A673 (cell line): Measurements from ENCODE around the gene LMCD1. TPM values are rescaled to one million over a fixed set of nuclear protein-coding genes. Genes with fewer than 3 reads are reported as not detected.

ENCODE experiments used
- BruUV-seq: library from RNA; stranded (reverse); fragments of 400-500 nt; replicated peaks from 2 replicates; lab custom pipeline; 2021; lab: Mats Ljungman, UMichigan
- CTCF ChIA-PET: fragments of 300-600 bp; sonication (Branson Sonifier 250); formaldehyde crosslinking; loops from one replicate; lab custom pipeline; 2022; ENCODE audit warnings: antibody characterized with exemption; lab: Charles Lee
- POLR2A ChIA-PET: fragments of 300-600 bp; sonication (Branson Sonifier 250); formaldehyde crosslinking; loops from one replicate; lab custom pipeline; 2022; ENCODE audit warnings: antibody characterized with exemption; ENCODE audit not compliant: low non-redundant PET; lab: Charles Lee
- DNase-seq: peaks from one replicate; pipeline ENCODE4 v3.0.0-alpha.2; 2015; ENCODE audit warnings: low spot score
- H3K27ac ChIP-seq: fragments of 200-600 bp; sonication (generic); 2 replicates; pipeline ENCODE4 v1.5.1; 2016; ENCODE audit warnings: mixed run types, low read depth, mild to moderate bottlenecking, mixed read lengths, antibody characterized with exemption, low read length; ENCODE audit not compliant: poor library complexity, severe bottlenecking
- H3K27me3 ChIP-seq: fragments of 200-600 bp; sonication (generic); replicated peaks from 2 replicates; pipeline ENCODE4 v1.6.1; 2017; ENCODE audit warnings: mixed run types, low read depth, mild to moderate bottlenecking, mixed read lengths, antibody characterized with exemption, low read length; ENCODE audit not compliant: insufficient read depth, poor library complexity
- H3K36me3 ChIP-seq: fragments of 200-600 bp; sonication (generic); 2 replicates; pipeline ENCODE4 v1.6.1; 2016; ENCODE audit warnings: mixed run types, mild to moderate bottlenecking, mixed read lengths, antibody characterized with exemption, low read length; ENCODE audit not compliant: insufficient read depth, poor library complexity, severe bottlenecking
- H3K4me1 ChIP-seq: fragments of 200-600 bp; sonication (generic); 2 replicates; pipeline ENCODE4 v1.6.1; 2017; ENCODE audit warnings: mixed run types, mild to moderate bottlenecking, mixed read lengths, antibody characterized with exemption, low read length; ENCODE audit not compliant: insufficient read depth, poor library complexity, severe bottlenecking
- H3K4me3 ChIP-seq: fragments of 200-600 bp; sonication (generic); 2 replicates; pipeline ENCODE4 v1.5.1; 2016; ENCODE audit warnings: low read depth, mixed run types, mild to moderate bottlenecking, mixed read lengths, low read length; ENCODE audit not compliant: poor library complexity, severe bottlenecking
- H3K9me3 ChIP-seq: fragments of 200-600 bp; sonication (generic); 2 replicates; pipeline ENCODE4 v1.6.1; 2016; ENCODE audit warnings: mixed run types, low read depth, mild to moderate bottlenecking, mixed read lengths, antibody characterized with exemption, low read length; ENCODE audit not compliant: poor library complexity, severe bottlenecking
- EZH2 ChIP-seq: fragments of 200-600 bp; sonication (generic); IDR thresholded peaks from 2 replicates; pipeline ENCODE4 v1.6.1; 2017; ENCODE audit warnings: borderline replicate concordance, low read depth, mild to moderate bottlenecking, mixed read lengths, antibody characterized with exemption, low read length; ENCODE audit not compliant: poor library complexity, severe bottlenecking
- intact Hi-C: fragments of 100-400 bp; cut with micrococcal nuclease; formaldehyde crosslinking; loops from one replicate; pipeline ENCODE4 v1.10.0; 2022; ENCODE audit not compliant: unreplicated experiment
- total RNA-seq: library from RNA; stranded (reverse); gene quantifications from 2 replicates; pipeline ENCODE4 v1.2.3, GENCODE V29; 2021
- TF ChIP-seq, protein P1 (sequence below): fragments of 300-800, 200-600 bp; sonication (generic); conservative IDR thresholded peaks from 2 replicates; pipeline ENCODE4 v1.5.1; 2017; ENCODE audit warnings: low read depth, mild to moderate bottlenecking, antibody characterized with exemption, low read length, moderate library complexity, mixed read lengths

LMCD1 gene
- total RNA-seq, 1 experiment from 2014 or later = 4.3 TPM

DNA sequence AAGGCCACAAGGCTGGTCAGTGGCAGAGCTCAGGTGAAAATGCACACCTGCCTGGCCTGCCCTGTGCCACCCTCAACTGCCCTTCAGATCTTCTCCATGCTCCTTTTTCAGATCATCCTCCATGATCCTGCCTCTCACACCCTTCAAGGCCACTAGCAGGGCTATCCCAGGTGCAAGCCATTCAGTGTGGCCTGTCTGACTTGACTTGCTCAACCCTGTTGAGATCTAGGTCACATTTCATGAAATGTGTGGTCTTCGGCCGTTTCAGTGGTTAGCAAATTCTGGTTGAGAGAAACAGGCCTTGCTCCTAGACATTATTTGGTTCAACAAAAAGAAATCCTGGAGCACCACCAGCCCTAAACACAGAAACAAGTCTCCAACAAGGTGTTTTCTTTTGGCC is 26.6 kb upstream of the LMCD1 start:
- Histone ChIP-seq H3K27me3 (no peaks in the 10 kb centered on the region), H3K9me3 (no peaks in the 10 kb centered on the region), H3K4me3 (no peak overlapping the region), H3K27ac (no peak overlapping the region), H3K36me3 (no peaks in the 10 kb centered on the region), H3K4me1 (no peaks in the 10 kb centered on the region)
- BruUV-seq = no TSS peak
- ChIA-PET CTCF (no interaction called here), POLR2A (no interaction called here)
- no peak for DNase-seq
- intact Hi-C loops = no loop called here
- TF ChIP-seq, protein P1, sequence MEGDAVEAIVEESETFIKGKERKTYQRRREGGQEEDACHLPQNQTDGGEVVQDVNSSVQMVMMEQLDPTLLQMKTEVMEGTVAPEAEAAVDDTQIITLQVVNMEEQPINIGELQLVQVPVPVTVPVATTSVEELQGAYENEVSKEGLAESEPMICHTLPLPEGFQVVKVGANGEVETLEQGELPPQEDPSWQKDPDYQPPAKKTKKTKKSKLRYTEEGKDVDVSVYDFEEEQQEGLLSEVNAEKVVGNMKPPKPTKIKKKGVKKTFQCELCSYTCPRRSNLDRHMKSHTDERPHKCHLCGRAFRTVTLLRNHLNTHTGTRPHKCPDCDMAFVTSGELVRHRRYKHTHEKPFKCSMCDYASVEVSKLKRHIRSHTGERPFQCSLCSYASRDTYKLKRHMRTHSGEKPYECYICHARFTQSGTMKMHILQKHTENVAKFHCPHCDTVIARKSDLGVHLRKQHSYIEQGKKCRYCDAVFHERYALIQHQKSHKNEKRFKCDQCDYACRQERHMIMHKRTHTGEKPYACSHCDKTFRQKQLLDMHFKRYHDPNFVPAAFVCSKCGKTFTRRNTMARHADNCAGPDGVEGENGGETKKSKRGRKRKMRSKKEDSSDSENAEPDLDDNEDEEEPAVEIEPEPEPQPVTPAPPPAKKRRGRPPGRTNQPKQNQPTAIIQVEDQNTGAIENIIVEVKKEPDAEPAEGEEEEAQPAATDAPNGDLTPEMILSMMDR = no peak
- no peak for TF ChIP-seq EZH2

DNA sequence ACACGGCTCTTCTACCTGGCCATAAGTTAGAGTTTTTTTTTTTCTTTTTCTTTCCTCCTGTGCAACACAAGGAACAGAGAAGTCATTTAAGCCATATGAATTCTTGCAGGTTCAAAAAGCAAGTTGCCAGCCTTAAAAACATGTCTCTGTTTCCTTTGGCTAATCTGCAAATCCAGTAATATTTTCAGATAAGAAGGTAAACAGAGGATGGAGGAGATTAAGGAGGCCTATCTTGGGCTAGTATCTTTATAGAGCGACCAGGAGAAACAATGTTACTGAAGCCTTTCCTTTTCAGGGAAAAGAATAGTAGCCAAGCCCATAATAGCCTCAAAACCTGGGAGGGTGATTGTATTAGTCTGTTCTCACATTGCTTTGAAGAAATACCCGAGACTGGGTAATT is 20.9 kb upstream of the LMCD1 start:
- Histone ChIP-seq H3K36me3 (no peaks in the 10 kb centered on the region), H3K4me1 (no peaks in the 10 kb centered on the region), H3K27ac (no peak overlapping the region), H3K9me3 (no peaks in the 10 kb centered on the region), H3K4me3 (no peak overlapping the region), H3K27me3 (no peaks in the 10 kb centered on the region)
- ChIA-PET CTCF (no interaction called here), POLR2A (no interaction called here)
- no peak for DNase-seq
- no TSS peak for BruUV-seq
- TF ChIP-seq EZH2 = no peak
- TF ChIP-seq, protein P1 = no peak
- intact Hi-C loops = no loop called here

DNA sequence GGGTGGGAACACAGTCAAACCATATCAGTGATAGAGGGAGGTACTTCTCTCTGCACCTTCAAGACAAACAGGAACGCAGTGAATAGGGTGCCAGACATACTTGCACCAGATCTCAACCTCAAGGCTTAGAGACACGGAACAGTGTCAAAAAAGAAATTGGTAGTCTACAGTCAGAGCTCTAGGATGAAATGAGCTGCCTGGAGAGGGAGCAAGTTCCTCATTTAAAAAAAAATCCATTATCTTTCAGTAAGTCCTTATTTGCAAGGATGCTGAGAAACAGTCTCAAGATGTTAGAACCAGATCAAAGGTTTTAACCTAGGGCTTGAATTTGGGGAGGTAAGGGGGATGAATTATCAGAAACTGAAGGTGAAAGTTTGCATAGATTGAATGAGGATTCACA is 20.2 kb upstream of the LMCD1 start:
- ChIA-PET POLR2A (no interaction called here), CTCF (no interaction called here)

More for the DNA sequence above, 20.2 kb upstream of the LMCD1 start:
- no peak overlapping the region for H3K4me3 ChIP-seq
- DNase-seq = no peak
- H3K36me3 ChIP-seq = no peaks in the 10 kb centered on the region
- H3K27ac ChIP-seq = no peak overlapping the region
- no TSS peak for BruUV-seq
- H3K4me1 ChIP-seq = no peaks in the 10 kb centered on the region
- H3K9me3 ChIP-seq = no peaks in the 10 kb centered on the region
- intact Hi-C loops = no loop called here
- no peaks in the 10 kb centered on the region for H3K27me3 ChIP-seq
- no peak for TF ChIP-seq EZH2
- TF ChIP-seq, protein P1 = no peak
